ENCODE data around the gene TEC.

DNA sequence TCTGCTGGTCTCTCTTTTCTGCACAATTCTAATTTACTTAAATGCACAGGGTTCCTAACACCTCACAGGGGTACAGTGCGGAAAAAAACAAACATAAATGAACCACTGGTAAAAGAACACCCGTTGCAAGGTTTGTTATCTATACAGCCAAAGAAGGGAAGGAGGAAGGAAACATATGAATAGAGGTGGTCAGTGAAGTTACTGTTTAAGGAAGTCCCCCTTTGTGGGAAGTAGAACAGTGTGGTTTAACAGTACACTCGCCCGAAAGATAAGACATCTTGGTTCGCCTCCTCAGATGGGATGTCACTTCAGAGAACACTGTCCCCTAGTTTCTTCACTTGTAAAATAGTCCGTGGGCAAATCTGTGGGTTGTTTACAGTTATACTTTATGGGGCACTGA lies 57.5 kb downstream of the TEC start:
- TF ChIP-seq, protein P1, sequence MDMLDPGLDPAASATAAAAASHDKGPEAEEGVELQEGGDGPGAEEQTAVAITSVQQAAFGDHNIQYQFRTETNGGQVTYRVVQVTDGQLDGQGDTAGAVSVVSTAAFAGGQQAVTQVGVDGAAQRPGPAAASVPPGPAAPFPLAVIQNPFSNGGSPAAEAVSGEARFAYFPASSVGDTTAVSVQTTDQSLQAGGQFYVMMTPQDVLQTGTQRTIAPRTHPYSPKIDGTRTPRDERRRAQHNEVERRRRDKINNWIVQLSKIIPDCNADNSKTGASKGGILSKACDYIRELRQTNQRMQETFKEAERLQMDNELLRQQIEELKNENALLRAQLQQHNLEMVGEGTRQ (IDR thresholded peaks at IDR 0.05; ENCODE audit: low read length): no peak
- TF ChIP-seq POLR2A (IDR thresholded peaks at IDR 0.05; ENCODE audit: control extremely low read depth in 1 of 2, low read depth in 2 of 2, low read length in 2 of 2) (no peak), TEAD4 (IDR thresholded peaks at IDR 0.05; ENCODE audit: low read depth, low read length) (no peak)
- TF ChIP-seq, protein P2, sequence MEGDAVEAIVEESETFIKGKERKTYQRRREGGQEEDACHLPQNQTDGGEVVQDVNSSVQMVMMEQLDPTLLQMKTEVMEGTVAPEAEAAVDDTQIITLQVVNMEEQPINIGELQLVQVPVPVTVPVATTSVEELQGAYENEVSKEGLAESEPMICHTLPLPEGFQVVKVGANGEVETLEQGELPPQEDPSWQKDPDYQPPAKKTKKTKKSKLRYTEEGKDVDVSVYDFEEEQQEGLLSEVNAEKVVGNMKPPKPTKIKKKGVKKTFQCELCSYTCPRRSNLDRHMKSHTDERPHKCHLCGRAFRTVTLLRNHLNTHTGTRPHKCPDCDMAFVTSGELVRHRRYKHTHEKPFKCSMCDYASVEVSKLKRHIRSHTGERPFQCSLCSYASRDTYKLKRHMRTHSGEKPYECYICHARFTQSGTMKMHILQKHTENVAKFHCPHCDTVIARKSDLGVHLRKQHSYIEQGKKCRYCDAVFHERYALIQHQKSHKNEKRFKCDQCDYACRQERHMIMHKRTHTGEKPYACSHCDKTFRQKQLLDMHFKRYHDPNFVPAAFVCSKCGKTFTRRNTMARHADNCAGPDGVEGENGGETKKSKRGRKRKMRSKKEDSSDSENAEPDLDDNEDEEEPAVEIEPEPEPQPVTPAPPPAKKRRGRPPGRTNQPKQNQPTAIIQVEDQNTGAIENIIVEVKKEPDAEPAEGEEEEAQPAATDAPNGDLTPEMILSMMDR (IDR thresholded peaks at IDR 0.05; ENCODE audit: control extremely low read depth in 1 of 3, insufficient read depth in 1 of 3, low read depth in 1 of 3, low read length in 3 of 3): no peak

All from H1 (cell line).